ENCODE results near the gene DGCR8.

DGCR8 gene

GRCh38 chr22:20114506-20115475 lies 34.8 kb downstream of the DGCR8 start:
- POLR2A ChIA-PET (ENCODE audit: low non-redundant PET), result no interaction called here
- TF ChIP-seq CTCF (conservative IDR thresholded peaks at IDR 0.05; ENCODE audit: low read depth), result no peak
- CTCF ChIA-PET, result no interaction called here
- DNase-seq (ENCODE audit: low spot score), result no peak
- H3K27ac ChIP-seq, result peak overlapping the region; percentile 87

GRCh38 chr22:20115691-20116375 lies 35.8 kb downstream of the DGCR8 start, which contains the start of gene RANBP1:
Gene RANBP1, plus strand, starts transcription at chr22:20116104. Its CDS starts 81 bp downstream, at chr22:20116185.
- ChIA-PET CTCF (no interaction called here), POLR2A (ENCODE audit: low non-redundant PET) (no interaction called here)
- no peak for TF ChIP-seq CTCF (conservative IDR thresholded peaks at IDR 0.05; ENCODE audit: low read depth)
- no peak for DNase-seq (ENCODE audit: low spot score)
- peak within 1 kb of the TSS; percentile 87 for H3K27ac ChIP-seq

- no peak for DNase-seq (ENCODE audit: low spot score)
- no peak for TF ChIP-seq CTCF (conservative IDR thresholded peaks at IDR 0.05; ENCODE audit: low read depth)
- peak overlapping the region; percentile 87 for H3K27ac ChIP-seq
- CTCF ChIA-PET, result no interaction called here
- POLR2A ChIA-PET (ENCODE audit: low non-redundant PET), result no interaction called here
Observed at GRCh38 chr22:20116376-20116950, 36.4 kb downstream of the DGCR8 start.

GRCh38 chr22:20116951-20117632 lies 37.1 kb downstream of the DGCR8 start, which contains the start of gene TRMT2A:
Gene TRMT2A, minus strand, starts transcription at chr22:20117226. Its CDS starts 320 bp downstream, at chr22:20116906.
- peak within 1 kb of the TSS; percentile 87 for H3K27ac ChIP-seq
- DNase-seq (ENCODE audit: low spot score), result peak; percentile 89
- peak; percentile 18; the same call in 1 of the 2 replicates for TF ChIP-seq CTCF (conservative IDR thresholded peaks at IDR 0.05; ENCODE audit: low read depth)
- ChIA-PET CTCF (no interaction called here), POLR2A (ENCODE audit: low non-redundant PET) (no interaction called here)

GRCh38 chr22:20117633-20118299 lies 37.7 kb downstream of the DGCR8 start:
- DNase-seq (ENCODE audit: low spot score), result no peak
- peak overlapping the region; percentile 87 for H3K27ac ChIP-seq
- CTCF ChIA-PET, result no interaction called here
- no peak for TF ChIP-seq CTCF (conservative IDR thresholded peaks at IDR 0.05; ENCODE audit: low read depth)
- POLR2A ChIA-PET (ENCODE audit: low non-redundant PET), result no interaction called here
